HG03432 (cell line): ENCODE data around the gene CACNA1A.
"Not testable (repeated sequence)": the region's sequence is repeated elsewhere in the genome, so short reads cannot be mapped to it uniquely, and the experiment has no call there.

Source experiments
- ATAC-seq: cut with Tn5 transposase; IDR thresholded peaks from one replicate; pipeline ENCODE4 v1.9.1; 2021; ENCODE audit warnings: mild to moderate bottlenecking, moderate library complexity; ENCODE audit not compliant: unreplicated experiment

Gene CACNA1A

DNA sequence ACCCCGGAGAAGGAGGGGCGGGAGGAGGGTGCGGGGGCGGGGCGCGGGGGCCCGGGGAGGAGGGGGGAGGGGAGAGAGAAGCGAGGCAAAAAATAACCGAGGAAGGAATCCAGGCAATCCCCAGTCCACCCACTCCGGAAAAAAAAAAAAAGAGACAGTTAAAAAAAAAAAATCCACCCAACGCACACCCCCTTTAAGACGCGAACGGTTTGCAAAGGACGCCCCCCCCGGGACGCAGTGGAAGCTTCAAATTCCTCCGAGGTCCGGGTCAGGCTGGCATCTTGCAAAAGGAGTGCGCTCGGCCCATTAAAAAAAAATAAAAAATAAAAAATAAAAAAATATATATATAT lies at the start of gene CACNA1A:
Gene CACNA1A (minus strand): TSS at position 9 of the 350 bp plus-strand sequence. CDS start 255 bp downstream, outside the sequence.
- ATAC-seq, result no peak

DNA sequence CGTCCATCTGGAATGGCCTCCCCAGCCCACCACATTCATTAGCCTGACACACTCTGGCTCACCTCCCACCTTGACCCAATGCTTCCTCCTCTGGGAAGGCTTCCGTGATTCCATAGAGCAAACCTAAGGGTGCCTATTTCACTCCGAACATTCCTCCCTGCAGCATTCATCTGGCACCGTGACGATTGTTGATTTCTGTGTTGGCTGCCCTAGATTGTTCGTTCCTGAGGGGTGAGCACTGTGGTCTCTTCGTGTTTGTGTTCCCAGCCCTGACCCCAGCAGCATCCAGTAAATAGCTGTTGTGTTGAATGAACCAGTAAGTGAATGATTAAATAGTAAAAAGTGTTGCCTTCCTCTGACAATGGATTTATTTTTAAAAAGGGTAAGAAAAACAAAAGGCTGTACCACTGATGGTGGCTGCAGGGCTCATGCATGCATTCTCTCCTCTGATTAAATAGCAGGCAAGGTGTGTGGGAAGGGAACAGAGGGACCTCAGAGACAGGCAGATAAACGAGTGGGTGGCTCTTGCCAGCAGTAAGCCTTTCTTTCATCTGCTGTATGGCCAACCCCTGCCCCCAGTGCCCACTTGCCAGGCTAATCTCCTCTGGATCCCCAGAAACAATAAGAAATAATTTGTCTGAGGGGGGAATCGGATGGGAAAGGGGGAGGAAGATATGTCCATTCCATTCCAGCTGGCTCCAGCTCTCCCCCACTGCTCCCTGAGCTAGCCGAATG lies 48.4 kb upstream of the CACNA1A start:
- ATAC-seq, result no peak

DNA sequence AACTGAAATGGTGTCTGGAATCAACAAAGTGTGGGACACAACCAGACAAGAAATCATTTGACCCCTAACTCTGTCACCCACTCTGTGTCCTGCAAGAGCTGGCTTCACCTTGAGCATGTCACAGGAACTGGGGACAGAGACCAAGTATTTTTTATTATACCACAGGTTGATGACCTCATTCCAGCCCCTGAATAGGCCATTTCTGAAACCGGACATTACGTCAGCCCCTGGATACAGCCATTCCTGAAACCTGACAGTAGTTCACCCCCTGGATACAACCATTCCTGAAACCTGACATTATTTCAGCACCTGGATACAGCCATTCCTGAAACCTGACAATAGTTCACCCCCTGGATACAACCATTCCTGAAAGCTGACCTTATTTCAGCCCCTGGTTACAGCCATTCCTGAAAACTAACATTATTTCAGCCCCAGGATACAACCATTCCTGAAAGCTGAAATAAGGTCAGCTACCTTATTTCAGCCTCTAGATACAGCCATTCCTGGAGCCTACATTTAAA lies 47.7 kb upstream of the CACNA1A start:
- ATAC-seq, result no peak

DNA sequence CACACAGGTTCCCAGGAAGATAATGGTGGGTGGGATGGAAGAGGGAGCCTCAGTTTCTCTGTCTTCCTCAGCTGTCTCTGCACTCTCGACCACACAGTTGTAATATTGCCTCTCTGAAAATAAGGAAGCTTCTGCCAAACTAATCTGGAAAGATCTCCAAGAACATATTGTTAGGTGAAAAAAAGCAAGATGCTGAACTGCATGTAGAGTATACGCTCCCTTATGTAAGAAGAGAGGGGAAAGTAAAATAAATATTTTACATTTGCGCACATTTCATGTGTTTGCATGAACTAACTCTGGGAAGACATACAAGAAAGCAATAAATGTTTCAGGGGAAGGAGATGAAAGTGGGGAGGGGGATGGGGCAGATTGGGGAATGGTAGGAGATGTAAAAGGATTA lies 41.9 kb upstream of the CACNA1A start:
- no peak for ATAC-seq

DNA sequence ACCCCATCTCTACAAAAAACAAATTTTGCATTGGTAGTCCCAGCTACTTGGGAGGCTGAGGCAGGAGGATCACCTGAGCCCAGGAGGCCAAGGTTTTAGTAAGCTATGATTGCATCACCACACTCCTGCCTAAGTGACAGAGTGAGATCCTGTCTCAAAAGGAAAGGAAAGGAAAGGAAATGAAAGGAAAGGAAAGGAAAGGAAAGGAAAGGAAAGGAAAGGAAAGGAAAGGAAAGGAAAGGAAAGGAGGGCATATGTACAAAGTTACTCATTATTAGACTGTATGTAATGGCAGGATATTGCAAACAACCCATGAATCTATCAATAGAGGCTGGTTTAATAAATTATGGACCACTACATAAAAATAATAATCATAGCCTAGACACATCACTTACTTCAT lies 40.8 kb upstream of the CACNA1A start:
- no peak for ATAC-seq

DNA sequence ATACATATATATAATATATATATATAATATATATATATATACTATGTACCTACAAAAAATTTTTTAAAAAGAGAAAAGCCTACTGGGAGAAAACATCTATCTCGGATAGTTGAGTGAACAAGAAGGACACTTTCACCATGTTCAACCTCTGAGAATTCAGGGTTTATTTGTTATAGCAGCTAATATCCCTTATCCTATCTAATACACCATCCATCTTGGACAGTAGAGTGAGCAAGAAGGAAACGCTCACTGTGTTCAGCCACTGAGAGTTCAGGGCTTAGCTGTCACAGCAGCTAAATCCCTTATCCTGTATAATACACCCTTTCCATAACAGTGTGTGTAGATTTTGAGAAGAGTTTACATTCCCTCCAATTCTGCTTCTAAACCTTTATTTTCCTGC lies 38.1 kb upstream of the CACNA1A start:
- no peak for ATAC-seq

DNA sequence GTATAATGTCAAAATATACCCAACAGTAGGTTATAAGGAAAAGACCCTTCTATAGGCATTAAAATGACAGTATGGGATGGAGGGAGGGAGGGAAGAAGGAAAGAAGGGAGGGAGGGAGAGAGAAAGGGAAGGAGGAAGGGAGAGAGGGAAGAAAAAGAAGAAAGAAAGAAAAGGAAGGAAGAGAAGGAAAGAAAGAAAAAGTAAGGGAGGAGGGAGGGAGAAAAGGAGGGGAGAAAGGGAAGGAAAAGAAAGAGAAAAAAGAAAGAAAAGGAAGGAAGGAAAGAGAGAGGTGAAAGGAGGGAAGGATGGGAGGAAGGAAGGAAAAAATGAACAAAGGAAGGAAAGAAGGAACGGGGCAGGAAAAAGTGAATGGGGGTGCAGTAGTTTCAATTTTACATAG lies 35.3 kb upstream of the CACNA1A start:
- no peak for ATAC-seq

DNA sequence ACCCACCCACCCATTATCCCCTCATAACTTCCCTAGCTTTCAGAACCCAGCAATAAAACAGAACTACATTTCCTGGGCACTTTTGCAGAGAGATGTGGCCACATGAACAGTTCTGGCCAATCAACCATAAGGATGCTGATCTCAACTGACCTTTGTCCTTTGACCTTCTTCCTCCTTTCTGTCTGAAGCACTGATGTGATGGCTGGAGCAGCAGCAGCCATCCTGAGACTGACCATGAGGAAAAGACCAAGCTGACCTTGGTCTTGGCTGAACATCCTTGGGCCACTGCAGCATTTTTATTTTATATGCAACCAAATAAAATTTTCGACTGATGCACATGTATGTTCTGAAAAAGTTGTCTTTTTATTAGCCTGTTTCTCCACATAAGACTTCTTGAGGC lies 33.1 kb upstream of the CACNA1A start:
- ATAC-seq, result no peak

DNA sequence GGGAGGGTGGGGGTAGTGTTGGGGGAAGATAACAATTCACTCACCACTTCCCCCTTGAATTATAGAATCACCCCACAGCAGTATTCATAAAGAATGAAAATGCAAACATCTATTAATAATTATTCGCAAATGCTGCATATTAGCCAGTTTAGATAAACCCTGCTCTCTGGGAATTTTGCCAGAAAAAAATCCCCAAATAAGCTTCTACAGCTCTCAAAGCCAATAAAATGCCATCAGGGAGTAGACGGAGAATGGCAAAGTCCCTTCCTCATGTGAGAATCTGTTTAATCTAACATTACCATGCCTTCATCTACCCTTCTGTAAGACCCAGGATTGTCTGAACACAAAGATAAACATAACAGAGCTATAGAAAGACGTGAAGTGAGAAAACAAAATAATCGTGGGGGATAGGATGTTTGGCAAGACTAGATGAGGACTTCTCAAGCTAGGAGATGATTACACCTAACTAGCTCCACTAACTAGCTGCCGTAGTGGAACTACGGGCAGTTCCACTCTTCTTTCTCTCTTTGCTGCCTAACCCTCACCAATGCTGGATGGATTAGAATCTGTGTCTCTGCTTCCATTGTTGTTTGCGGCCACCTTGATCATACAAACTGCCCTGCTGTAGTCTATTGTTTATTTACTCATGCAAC lies 32.4 kb upstream of the CACNA1A start:
- ATAC-seq, result no peak

DNA sequence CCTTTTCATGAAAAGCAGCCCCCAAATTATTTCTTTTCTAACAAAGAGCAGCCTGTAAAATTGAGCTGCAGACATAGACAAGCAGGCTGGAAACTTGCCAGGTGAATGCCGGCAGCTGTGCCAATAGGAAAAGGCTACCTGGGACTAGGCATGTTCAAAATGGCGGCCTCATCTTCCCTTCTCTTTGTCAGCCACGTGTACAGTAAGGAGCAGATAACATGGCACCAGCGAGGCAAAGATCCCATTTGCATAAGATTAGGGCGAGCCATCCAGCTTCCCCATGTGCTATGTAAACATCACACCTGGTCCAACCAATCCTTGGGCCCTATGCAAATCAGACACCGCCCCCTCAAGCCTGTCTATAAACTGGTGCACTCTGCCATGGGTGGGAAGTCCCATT lies 31.2 kb upstream of the CACNA1A start:
- no peak for ATAC-seq

DNA sequence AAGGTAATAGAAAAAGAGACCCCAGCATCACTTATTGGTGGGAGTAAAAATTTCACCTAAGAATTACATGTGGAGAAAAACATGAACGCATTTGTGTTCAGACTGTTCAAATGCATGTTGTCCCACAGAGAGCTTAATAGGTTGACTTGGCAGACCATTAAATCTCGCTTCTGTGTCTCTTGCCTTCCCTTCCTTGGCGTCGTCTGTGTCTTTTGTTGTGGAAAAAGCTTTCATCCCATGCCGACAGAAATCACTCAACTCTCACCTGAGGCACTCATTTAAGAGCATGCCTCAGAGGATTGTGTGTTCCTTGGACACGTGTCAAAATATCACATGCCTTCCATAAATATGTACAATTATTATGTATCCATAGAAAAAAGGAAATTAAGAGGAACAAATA lies 24.4 kb upstream of the CACNA1A start:
- ATAC-seq, result no peak

DNA sequence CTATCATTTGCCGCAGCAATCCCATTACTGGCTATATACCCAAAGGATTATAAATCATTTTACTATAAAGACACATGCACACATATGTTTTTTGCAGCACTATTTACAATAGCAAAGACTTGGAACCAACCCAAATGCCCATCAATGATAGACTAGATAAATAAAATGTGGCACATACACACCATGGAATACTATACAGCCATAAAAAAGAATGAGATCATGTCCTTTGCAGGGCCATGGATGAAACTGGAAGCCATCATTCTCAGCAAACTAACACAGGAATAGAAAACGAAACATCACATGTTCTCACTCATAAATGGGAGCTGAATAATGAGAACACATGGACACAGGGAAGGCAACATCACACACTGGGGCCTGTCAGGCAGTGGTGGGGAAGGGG lies 23.4 kb upstream of the CACNA1A start:
- not testable (repeated sequence) for ATAC-seq

DNA sequence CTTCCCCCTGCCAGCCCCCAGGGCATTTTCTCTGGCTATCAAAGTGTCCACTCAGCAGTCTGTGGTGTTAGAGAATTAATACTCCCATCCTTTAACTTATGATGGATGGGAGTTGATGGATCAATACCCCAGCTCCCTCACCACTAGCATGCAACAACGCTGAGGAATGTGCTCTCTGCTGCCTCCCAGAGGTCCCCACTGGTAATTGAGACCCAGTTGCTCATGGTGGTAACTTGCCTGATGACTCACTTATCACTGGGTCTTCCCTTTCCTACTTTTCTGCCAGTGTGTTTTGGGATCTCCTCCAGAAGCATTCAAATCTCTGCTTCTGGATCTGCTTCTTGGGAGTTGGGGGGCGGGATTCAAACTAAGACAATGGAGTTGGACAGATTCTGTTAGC lies 20.3 kb upstream of the CACNA1A start:
- ATAC-seq, result no peak

DNA sequence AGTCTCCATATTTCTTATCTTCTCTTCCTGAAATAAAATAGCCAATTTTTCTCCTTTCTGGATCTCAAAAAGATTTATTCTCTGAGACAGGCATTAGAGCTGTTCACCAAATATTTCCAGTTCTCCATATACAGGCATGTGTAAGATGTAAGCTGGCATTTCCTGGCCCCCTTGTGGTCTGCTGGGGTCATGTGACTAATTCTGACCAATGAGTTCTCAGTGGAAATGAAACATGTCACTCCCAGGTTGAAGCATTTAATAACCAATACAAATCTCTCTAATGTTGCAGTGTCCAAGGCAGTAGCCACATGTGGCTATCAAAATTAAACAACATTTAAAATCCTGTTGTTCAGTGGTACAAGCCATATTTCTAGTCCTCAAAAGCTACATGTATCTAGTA lies 14.8 kb upstream of the CACNA1A start:
- no peak for ATAC-seq

DNA sequence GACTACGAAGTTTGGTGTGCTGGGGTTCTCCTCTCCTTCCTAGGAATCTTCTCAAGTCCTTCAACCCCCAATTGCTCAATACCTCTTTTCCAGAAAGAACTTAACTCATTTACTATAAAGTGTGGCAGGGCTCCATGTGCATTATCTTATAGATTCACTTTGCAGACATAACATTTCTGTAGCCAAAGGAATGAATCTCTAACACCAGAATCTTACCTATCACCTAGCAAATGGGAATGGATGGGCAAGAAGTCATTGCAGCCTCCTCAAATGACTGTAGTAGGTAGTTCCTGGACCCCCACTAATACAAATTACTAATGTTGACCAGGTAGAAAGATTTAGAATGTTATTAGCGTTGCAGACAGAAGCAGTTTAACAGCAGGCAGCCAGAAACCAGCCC lies 5.7 kb upstream of the CACNA1A start:
- ATAC-seq, result no peak

DNA sequence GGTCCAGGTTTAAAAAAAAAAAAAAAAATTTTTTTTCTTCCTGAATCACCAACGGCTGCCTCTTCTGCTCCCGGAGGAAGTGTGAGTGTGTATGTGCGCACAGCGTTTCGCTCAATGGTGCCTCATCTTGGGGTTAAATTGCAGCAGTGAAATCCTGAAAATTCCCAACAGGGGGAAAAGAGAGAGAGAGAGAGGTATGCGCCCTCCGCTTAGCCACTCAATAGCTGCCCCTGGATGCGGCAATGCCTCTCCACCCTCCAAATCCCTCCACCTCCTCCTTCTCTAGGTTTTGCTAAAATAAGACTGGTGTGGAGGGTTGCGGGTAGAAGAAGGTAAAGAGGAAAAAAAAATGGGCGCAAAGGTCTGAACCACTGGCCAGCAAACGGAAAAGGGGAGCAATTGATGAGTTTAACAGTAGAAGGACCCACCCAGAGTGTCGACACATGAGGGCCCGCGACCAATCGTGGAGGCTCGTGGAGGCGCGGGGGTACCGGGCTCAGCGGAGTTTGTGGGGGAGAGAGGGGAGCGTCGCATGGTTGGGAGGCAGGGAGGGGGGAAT lies 853 bp upstream of the CACNA1A start:
- ATAC-seq, result no peak

DNA sequence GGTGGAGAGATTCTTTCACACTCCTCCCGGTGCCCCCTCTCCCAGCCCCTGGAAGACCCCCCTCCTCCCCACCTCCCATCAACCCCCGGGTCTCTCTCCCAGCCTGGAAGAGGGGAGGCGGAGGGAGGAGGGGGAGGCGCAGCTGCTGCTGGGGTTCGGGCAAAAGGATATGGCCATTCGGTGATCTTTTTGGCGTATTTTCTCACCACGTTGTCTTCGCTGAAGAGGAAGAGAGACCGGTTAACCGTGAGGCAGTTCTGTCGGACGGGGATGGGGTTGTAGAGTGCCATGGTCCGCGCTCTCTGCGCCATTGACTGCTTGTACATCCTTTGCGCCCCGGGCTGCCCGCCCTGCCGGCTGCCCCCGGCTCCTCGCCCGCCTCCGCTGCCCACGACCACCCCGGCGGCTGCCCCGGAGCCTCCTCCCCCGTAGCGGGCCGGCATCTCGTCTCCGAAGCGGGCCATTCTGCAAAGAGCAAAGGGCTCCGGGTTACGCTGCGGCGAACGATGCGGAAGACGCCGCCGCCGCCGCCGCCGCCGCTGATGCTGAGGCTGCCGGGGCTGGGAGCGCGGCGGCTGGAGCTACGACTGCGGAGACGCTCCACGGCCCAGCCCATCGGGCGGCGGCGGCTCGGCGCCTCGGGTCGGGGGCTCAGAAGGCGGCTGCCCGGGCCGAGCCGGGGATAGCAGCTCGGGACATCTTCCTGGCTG lies 363 bp downstream of the CACNA1A start:
- no peak for ATAC-seq

DNA sequence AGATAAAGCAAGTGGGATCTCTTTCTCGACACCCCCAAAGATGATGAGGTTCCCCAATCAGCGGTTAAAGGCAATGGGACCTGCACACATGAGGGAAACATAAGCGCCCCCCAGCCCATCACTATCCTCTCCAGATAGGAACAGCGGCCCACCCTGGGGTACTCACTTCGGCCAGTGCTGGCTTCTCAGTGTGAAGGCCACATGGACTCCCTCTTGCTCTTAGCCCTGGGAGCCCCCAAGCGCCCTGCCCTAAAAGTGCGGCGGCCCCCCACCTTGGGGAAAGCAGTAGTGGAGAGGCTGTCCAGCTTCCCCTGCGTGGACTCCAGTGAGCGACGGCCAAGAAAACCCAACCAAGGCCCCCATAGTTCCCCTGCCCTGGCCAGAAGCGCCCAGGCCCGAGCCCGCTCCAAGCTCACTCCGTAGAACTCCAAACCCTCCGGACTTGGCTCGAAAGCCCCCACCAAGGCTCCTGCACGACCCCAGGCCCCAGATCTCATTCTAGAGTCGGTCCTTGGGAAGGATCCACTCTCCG lies 1.0 kb downstream of the CACNA1A start:
- no peak for ATAC-seq

DNA sequence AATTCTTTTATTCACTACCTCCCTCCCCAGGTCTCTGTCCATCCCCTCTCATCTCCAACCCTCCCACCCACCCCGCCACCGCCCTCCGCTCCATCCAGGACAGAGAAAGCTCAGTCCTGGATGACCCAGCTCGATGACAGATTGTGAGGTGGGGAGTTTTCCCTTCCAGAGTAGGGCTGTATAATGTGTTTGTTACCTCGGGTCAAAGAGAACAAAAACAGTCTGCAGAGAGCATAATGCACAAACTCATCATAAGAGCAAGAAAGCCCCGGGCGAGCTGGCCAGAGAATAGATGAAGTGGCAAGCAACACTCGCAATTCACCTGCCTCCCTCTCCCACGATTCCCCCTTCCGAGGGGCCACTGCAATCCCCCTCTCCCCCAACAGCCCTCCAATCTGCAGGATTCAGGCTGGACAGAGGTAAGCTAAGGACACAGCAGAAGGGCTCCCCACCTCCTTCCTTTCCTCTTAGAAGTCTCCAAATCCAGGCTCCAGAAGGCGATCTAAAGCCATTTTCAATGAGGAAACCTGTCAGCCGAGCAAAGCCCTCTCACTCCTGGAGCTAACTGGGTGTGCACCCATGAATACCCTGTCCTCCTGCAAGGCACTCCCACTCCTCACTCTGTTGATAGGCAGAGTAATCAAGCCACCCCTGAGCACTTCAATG lies 2.6 kb downstream of the CACNA1A start:
- no peak for ATAC-seq

DNA sequence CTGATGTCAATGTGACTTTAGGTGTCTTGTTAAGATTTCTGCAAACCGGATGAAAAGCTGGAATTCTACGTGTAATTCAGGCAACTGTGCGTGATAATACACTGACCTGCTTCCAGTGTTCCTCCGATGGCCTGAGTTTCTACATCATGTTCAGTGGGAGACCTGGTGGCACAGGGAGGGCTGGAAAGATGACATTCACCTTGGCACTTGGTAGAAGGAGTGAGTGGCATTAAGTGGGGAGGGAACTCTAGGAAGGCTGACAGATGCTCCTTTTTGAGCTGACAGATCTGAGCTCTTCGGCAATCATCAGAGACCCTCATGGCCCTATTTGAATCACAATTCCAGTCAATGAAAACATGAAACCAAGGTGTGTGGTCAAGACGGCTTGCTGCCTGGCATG lies 4.0 kb downstream of the CACNA1A start:
- no peak for ATAC-seq

DNA sequence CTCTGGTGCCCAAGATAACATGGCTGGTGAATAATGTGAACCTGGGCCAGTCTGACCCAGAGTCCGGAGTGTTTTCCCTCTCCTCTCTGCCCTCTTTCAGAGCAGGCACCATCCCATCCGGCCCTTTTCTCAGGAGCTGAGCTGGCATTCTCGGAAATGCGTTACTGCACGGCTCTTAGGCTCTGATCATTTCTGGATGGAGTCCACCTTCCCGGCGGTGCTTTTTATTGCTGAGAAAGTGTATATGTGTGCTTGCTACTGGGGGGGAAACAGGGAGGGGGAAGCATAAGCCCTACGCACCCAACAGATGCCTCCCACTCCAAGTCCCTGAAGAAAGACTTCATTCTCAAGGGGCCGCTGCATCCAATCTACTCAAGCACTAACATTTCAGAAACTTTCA lies 6.6 kb downstream of the CACNA1A start:
- no peak for ATAC-seq
